Aorta (tissue), 5 donors: Measurements from ENCODE around the gene CHAD. TPM values are rescaled to one million over a fixed set of nuclear protein-coding genes. Genes with fewer than 3 reads are reported as not detected.

Source experiments
- ATAC-seq: fragments of 200-7000 bp; cut with Tn5 transposase; one replicate; pipeline ENCODE4 v1.9.1; 2022; ENCODE audit warnings: moderate library complexity; ENCODE audit not compliant: low FRiP score
- DNase-seq, 2 donors: peaks; one replicate each; pipeline ENCODE4 v3.0.0-alpha.2; 2020
- H3K27ac ChIP-seq, 2 donors: one replicate each; pipeline ENCODE4 v1.5.1; 2013; ENCODE audit warnings: low read length in 2 of 2, mild to moderate bottlenecking in 2 of 2, moderate library complexity in 2 of 2, control low read depth in 1 of 2, inconsistent platforms in 1 of 2, low read depth in 1 of 2
- H3K27me3 ChIP-seq, 2 donors: one replicate each; pipeline ENCODE4 v1.6.1; 2013; ENCODE audit warnings: control low read depth in 1 of 2, low read length in 1 of 2, mild to moderate bottlenecking in 1 of 2, moderate library complexity in 1 of 2; ENCODE audit not compliant: insufficient read depth in 2 of 2, control insufficient read depth in 1 of 2
- H3K36me3 ChIP-seq, 2 donors: one replicate each; pipeline ENCODE4 v1.6.1; 2013; ENCODE audit warnings: control low read depth in 1 of 2, low read length in 1 of 2, mild to moderate bottlenecking in 1 of 2; ENCODE audit not compliant: insufficient read depth in 2 of 2, control insufficient read depth in 1 of 2
- H3K4me1 ChIP-seq, 2 donors: one replicate each; pipeline ENCODE4 v1.6.1; 2013; ENCODE audit warnings: low read length in 2 of 2, control low read depth in 1 of 2, mild to moderate bottlenecking in 1 of 2, moderate library complexity in 1 of 2; ENCODE audit not compliant: insufficient read depth in 2 of 2, control insufficient read depth in 1 of 2
- H3K4me3 ChIP-seq, 2 donors: one replicate each; pipeline ENCODE4 v1.5.1; 2013; ENCODE audit warnings: low read length in 2 of 2, control low read depth in 1 of 2, mild to moderate bottlenecking in 1 of 2
- H3K9me3 ChIP-seq: one replicate; pipeline ENCODE4 v1.6.1; 2013; ENCODE audit warnings: mild to moderate bottlenecking, low read length; ENCODE audit not compliant: control insufficient read depth
- WGBS, 2 donors: extraction: QIAGEN DNeasy Blood & Tissue Kit; methylation state at CpG; one replicate each; pipeline ENCODE4 v1.1.7; 2013; 5-methylcytosine and 5-hydroxymethylcytosine counted together
- intact Hi-C, 2 donors: fragments of 100-400 bp; cut with DNase I; formaldehyde crosslinking; loops; one replicate each; pipeline versions ENCODE4 v1.14.2 to v1.15.0; 2022
- polyA plus RNA-seq, 2 donors: library from polyadenylated mRNA; stranded (reverse); fragments of 200-250 nt; gene quantifications; one replicate each; pipeline ENCODE4 v1.2.3, GENCODE V29; 2013
- total RNA-seq, 2 donors: library from RNA; stranded (reverse); fragmentation: NEBNext Ultra II Directional; extraction: Animal tissue kit (Norgen Biotek cat#: 25700); gene quantifications; one replicate each; pipeline ENCODE4 v1.2.1, GENCODE V29; 2021
- donor health status: healthy with polysubstance abuse.
- donor health status: Bipolar disorder and iron deficiency.
- donor health status: DM: no; HTN: no; CAD: no.
- donor health status: DM: no; HTN: no; CAD: no.
- donor health status: DM: yes; HTN: yes; CAD: no.

CHAD gene
- total and polyA plus RNA-seq, 4 donors = 0.20 to 2.3 (median 0.57) TPM; not detected in 1

DNA sequence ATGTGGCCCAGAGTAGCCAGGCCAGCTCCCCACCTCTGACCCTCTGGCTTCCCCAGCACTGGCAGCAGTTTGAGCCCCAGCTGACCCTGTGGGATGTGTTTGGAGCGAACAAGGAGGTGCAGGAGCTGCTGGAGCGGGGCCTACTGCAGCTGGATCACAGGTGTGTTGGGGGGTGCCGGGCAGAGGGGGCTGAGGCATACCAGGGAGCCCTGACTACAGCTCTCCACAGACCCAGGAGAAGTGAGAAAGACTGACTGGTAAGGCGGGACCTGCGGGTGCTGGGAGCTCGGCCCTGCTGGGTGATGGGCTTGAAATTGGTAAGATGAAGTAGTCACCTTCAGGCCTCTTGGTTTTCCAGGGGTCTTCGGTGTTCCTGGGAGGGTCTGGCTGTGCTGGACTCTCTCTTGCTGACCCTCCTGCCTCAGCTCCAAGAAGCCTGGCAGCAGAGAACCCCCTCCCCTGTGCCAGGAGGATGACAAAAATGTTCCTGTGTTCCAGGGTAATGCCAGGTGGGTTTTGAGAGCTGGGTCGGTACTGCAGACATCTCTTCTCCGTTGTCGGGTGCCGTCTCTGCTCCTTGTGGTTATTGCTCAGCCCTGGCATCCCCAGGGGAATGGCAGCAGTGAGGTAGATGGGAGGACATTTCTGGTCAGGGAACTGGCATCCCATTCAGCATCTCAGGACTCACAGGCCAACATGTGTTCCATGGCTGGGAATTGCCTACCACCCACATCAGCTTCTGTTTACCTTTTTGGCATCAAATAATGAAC, 15.9 kb upstream of the CHAD start:
- Histone ChIP-seq H3K27me3 (no peaks in the 10 kb centered on the region), H3K27ac (no peak overlapping the region), H3K9me3 (no peaks in the 10 kb centered on the region), H3K36me3 (peaks cover 0 to 5% of the 10 kb centered on the region in 2 donors), H3K4me3 (no peak overlapping the region), H3K4me1 (no peaks in the 10 kb centered on the region)
- DNase-seq = peak in 1 of 2 donors; percentile 55
- no peak for ATAC-seq
- WGBS, 2 donors = 89 to 94% methylated on average over 11 of the region's 11 CpGs
- intact Hi-C loops = loop anchor here (5.0 kb wide), 6 partner anchors 58 to 488 kb away; no protein-coding TSS in a partner anchor

DNA sequence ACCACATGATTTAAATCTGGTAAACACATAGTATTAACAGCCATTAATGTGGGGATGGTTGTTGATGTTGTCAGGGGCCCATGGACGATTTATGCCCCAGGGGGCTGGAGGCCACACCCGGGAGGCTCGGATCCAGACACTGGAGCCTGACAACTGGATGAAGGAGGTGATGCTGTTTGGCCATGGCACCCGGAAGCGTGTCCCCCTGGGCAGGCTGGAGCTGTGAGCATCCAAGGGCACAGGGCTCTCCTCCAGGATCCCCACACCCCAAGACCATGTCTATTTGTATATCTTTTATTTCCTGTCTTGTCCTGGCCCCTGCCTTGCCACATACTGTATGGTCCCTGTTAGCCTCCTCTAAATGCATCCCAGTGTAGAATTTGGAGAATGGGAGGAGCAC, 14.6 kb upstream of the CHAD start:
- Histone ChIP-seq H3K27ac (peak overlapping the region; percentile 53 to 83), H3K9me3 (no peaks in the 10 kb centered on the region), H3K27me3 (no peaks in the 10 kb centered on the region), H3K4me1 (no peaks in the 10 kb centered on the region), H3K36me3 (peaks cover 0 to 5% of the 10 kb centered on the region in 2 donors), H3K4me3 (no peak overlapping the region)
- intact Hi-C loops = loop anchor here (2.0 to 5.0 kb wide), 7 partner anchors 59 to 489 kb away; no protein-coding TSS in a partner anchor
- DNase-seq = peak in 1 of 2 donors; percentile 51
- WGBS, 2 donors = 72 to 78% methylated on average over 3 to 5 of the region's 5 CpGs
- no peak for ATAC-seq

DNA sequence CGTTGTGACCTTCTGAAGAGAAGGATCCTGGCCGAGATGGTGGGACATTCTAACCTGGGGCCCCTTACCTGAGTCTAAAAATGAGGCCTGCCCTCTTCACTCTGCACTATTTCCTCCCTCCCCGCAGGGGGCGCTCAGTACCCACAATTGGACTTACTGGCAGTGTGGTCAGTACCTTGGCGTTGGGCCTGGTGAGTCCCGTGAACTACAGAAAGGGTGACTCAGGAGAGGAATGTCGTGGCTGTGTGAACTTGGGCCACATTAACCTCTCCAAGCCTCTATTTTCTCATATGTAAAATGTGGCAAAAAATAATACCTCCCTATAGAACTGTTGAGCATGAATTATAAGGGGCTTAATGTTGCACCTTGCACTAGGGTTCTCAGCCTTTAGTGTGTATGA, 13.8 kb upstream of the CHAD start:
- WGBS, 2 donors = 6 to 9% methylated on average over 7 of the region's 7 CpGs
- ATAC-seq = peak; percentile 90
- intact Hi-C loops = loop anchor here (2.0 to 5.0 kb wide), 7 partner anchors 60 to 490 kb away; no protein-coding TSS in a partner anchor
- Histone ChIP-seq H3K4me1 (no peaks in the 10 kb centered on the region), H3K36me3 (peaks cover 0 to 5% of the 10 kb centered on the region in 2 donors), H3K4me3 (no peak overlapping the region), H3K9me3 (no peaks in the 10 kb centered on the region), H3K27ac (peak overlapping the region in 1 of 2 donors; percentile 67), H3K27me3 (no peaks in the 10 kb centered on the region)
- peak; percentile 97 to 98 for DNase-seq

DNA sequence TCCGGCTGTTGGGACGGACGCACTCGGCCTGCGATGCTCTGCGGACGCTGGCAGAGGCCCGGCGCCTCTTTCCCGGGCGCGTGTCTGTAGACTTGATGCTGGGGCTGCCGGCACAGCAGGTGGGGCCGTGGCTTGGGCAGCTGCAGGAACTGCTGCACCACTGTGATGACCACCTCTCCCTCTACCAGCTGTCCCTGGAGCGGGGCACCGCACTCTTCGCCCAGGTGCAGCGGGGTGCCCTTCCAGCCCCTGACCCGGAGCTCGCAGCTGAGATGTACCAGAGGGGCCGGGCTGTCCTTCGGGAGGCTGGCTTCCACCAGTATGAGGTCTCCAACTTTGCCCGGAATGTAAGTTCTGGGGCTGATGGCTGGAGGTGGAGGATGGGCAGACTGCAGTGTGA, 13.4 kb upstream of the CHAD start:
- ATAC-seq (no peak), DNase-seq (peak in 1 of 2 donors; percentile 76)
- WGBS, 2 donors = 82% methylated on average over 23 of the region's 23 CpGs
- intact Hi-C loops = loop anchor here (2.0 to 5.0 kb wide), 7 partner anchors 60 to 490 kb away; no protein-coding TSS in a partner anchor
- Histone ChIP-seq H3K36me3 (peaks cover 0 to 5% of the 10 kb centered on the region in 2 donors), H3K4me1 (no peaks in the 10 kb centered on the region), H3K27ac (peak overlapping the region in 1 of 2 donors; percentile 67), H3K4me3 (no peak overlapping the region), H3K27me3 (no peaks in the 10 kb centered on the region), H3K9me3 (no peaks in the 10 kb centered on the region)

DNA sequence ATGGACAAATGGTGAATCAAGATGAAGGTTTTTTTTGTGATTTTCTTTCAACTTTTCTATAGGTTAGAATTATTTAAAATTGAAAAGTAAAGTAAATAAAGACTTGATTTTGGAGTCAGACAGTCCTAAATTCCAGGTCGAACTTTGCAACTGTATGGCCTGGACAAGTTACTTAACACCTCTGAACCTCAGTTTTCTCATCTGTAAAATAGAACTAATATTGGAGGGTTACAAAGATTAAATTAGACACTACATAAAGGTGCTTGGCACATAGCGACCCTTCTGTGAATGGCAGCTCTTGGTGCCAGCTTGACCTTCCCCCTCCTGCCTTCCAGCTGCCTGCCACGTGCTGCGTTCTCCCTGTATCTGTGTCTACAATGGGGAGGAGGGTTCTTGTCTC, 13.0 kb upstream of the CHAD start:
- intact Hi-C loops = loop anchor here (2.0 to 5.0 kb wide), 7 partner anchors 61 to 491 kb away; no protein-coding TSS in a partner anchor
- no peak for ATAC-seq
- Histone ChIP-seq H3K27ac (no peak overlapping the region), H3K4me3 (no peak overlapping the region), H3K27me3 (no peaks in the 10 kb centered on the region), H3K4me1 (no peaks in the 10 kb centered on the region), H3K36me3 (peaks cover 0 to 5% of the 10 kb centered on the region in 2 donors), H3K9me3 (no peaks in the 10 kb centered on the region)
- 81 to 87% methylated on average over 4 of the region's 4 CpGs for WGBS, 2 donors
- no peak for DNase-seq

DNA sequence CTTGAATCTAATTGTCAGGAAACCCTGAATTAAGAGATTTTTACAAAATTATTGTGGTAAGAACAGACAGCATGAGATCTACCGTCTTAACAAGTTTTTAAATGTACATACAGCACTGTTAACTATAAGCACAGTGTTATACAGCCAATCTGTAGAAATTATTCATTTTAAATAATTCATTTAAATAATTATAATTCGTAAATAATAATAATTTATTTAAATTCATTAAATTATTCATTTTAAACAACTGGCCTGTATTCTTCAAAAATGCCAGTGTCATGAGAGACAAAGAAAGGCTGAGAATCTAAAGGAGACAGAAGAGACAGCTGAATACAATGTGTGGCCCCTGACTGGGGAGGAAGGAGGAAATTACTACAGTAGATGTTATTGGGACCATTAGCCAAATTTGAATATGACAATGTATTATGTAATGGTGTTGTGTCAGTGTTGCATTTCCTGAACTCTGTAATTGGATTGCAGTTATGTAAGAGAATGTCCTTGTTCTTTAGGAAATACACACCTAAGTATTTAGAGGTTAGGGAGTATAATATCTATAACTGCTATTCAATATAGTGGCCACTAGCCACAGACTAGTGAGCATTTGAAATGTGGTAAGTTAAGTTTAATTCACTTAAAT, 12.3 kb upstream of the CHAD start:
- no peaks in the 10 kb centered on the region for H3K9me3 ChIP-seq
- no peak overlapping the region for H3K4me3 ChIP-seq
- WGBS, 2 donors = 84 to 87% methylated on average over 2 of the region's 2 CpGs
- DNase-seq (no peak), ATAC-seq (no peak)
- H3K36me3 ChIP-seq = peaks cover 0 to 5% of the 10 kb centered on the region in 2 donors
- no peaks in the 10 kb centered on the region for H3K4me1 ChIP-seq
- H3K27ac ChIP-seq = no peak overlapping the region
- H3K27me3 ChIP-seq = no peaks in the 10 kb centered on the region
- intact Hi-C loops = loop anchor here (5.0 kb wide), 6 partner anchors 61 to 491 kb away; no protein-coding TSS in a partner anchor

DNA sequence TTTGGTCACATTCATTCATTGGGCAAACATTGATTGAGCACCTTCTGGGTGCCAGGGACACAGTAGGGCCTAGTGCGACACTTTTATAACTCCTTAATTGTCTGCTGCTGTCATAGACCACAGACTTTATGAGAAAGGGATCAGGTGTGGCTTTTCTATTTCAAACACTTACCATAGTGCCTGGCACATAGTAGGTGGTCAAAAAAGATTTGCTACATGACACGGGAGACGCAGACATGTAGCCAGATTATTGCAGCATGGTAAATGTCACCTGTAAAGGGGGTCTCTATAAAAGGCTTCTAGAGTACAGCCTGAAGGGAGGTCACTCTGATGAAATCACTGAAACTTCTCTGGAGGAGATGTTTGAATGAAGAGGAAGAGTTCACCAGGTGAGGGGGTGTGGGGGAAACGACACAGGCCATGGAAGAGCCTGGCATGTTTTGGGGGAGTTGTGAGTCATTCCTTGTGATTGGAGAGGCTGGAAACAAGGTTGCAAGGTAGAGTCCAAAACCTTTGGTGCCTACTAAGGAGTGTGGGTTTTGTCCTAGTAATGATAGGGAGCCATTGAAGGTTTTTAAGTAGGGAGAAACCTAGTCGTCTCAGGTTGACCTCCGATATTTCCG, 11.6 kb upstream of the CHAD start:
- intact Hi-C loops = loop anchor here (5.0 kb wide), 6 partner anchors 62 to 492 kb away; no protein-coding TSS in a partner anchor
- Histone ChIP-seq H3K27ac (no peak overlapping the region), H3K36me3 (peaks cover 0 to 1% of the 10 kb centered on the region in 2 donors), H3K4me3 (no peak overlapping the region), H3K9me3 (no peaks in the 10 kb centered on the region), H3K27me3 (no peaks in the 10 kb centered on the region), H3K4me1 (no peaks in the 10 kb centered on the region)
- WGBS, 2 donors = 80 to 86% methylated on average over 7 of the region's 7 CpGs
- DNase-seq (no peak), ATAC-seq (no peak)

DNA sequence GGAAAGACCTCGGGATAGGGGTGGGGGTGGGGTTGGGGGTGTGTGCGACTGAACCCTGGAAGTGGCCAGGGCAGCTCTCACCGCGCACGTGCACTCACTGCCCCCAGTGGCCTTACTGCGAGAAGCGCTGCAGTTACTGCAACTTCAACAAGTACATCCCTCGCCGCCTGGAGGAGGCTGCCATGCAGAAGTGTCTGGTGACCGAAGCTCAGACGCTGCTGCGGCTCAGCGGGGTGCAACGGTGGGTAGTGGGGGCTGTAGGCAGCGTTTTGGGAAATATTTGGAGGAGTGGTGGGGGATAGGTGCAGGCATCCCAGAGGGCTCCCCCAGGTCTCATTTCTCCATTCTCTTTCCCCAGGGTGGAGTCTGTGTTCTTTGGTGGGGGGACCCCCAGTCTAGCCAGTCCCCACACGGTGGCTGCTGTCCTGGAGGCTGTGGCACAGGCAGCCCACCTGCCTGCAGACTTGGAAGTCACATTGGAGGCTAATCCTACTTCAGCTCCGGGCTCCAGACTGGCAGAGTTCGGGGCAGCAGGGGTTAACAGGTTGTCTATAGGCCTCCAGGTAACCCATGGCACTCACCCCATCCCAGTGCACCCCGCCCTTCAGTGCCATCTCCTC, 11.0 kb upstream of the CHAD start:
- ATAC-seq (peak; percentile 47), DNase-seq (peak; percentile 85 to 88)
- Histone ChIP-seq H3K4me1 (no peaks in the 10 kb centered on the region), H3K27me3 (no peaks in the 10 kb centered on the region), H3K9me3 (no peaks in the 10 kb centered on the region), H3K36me3 (no peaks in the 10 kb centered on the region), H3K27ac (no peak overlapping the region), H3K4me3 (peak overlapping the region; percentile 51 to 84)
- intact Hi-C loops = loop anchor here (5.0 kb wide), 6 partner anchors 63 to 493 kb away; no protein-coding TSS in a partner anchor
- 16% methylated on average over 19 of the region's 19 CpGs for WGBS, 2 donors
